H9 (cell line): ENCODE measurements around the gene KIF26B. TPM values are rescaled to one million over a fixed set of nuclear protein-coding genes. Genes with fewer than 3 reads are reported as not detected.

Experiments used
- DNase-seq: peaks from one replicate; pipeline ENCODE4 v3.0.0-alpha.2; 2017
- H2AFZ ChIP-seq: one replicate; pipeline ENCODE4 v1.6.1; 2013; ENCODE audit warnings: mild to moderate bottlenecking, low read length, control low read depth, moderate library complexity
- H2AK5ac ChIP-seq: 2 replicates; pipeline ENCODE4 v1.6.1; 2013; ENCODE audit warnings: low read length, control low read depth, mixed read lengths; ENCODE audit not compliant: insufficient read length
- H2BK120ac ChIP-seq: one replicate; pipeline ENCODE4 v1.6.1; 2013; ENCODE audit warnings: low read depth, mild to moderate bottlenecking, low read length, control low read depth, inconsistent platforms; ENCODE audit not compliant: poor library complexity, severe bottlenecking
- H2BK12ac ChIP-seq: 2 replicates; pipeline ENCODE4 v1.6.1; 2013; ENCODE audit warnings: low read length, control low read depth, mixed read lengths, low read depth; ENCODE audit not compliant: insufficient read length
- H2BK15ac ChIP-seq: 2 replicates; pipeline ENCODE4 v1.6.1; 2013; ENCODE audit warnings: low read depth, low read length, control low read depth
- H2BK20ac ChIP-seq: one replicate; pipeline ENCODE4 v1.6.1; 2013; ENCODE audit warnings: low read depth, mild to moderate bottlenecking, low read length, control low read depth, inconsistent platforms; ENCODE audit not compliant: poor library complexity, severe bottlenecking
- H2BK5ac ChIP-seq: 2 replicates; pipeline ENCODE4 v1.6.1; 2013; ENCODE audit warnings: low read length, control low read depth, mixed read lengths; ENCODE audit not compliant: insufficient read length
- H3K14ac ChIP-seq: 2 replicates; pipeline ENCODE4 v1.6.1; 2013; ENCODE audit warnings: low read length, control low read depth; ENCODE audit not compliant: insufficient read depth
- H3K18ac ChIP-seq: 2 replicates; pipeline ENCODE4 v1.6.1; 2013; ENCODE audit warnings: low read depth, mild to moderate bottlenecking, mixed read lengths, low read length, control low read depth; ENCODE audit not compliant: insufficient read length
- H3K23ac ChIP-seq: 2 replicates; pipeline ENCODE4 v1.6.1; 2013; ENCODE audit warnings: low read length, control low read depth, mixed read lengths, low read depth; ENCODE audit not compliant: insufficient read length
- H3K23me2 ChIP-seq: 2 replicates; pipeline ENCODE4 v1.6.1; 2013; ENCODE audit warnings: low read depth, mild to moderate bottlenecking, mixed read lengths, low read length, control low read depth; ENCODE audit not compliant: insufficient read length, poor library complexity, severe bottlenecking
- H3K27ac ChIP-seq: 2 replicates; pipeline ENCODE4 v1.5.1; 2013; ENCODE audit warnings: low read length, control low read depth, mixed read lengths, low read depth; ENCODE audit not compliant: insufficient read length
- H3K27me3 ChIP-seq: 2 replicates; pipeline ENCODE4 v1.6.1; 2013; ENCODE audit warnings: low read length, control low read depth, inconsistent platforms; ENCODE audit not compliant: insufficient read depth
- H3K4ac ChIP-seq: 2 replicates; pipeline ENCODE4 v1.6.1; 2013; ENCODE audit warnings: low read depth, mild to moderate bottlenecking, control low read depth, inconsistent platforms, low read length, moderate library complexity
- H3K4me1 ChIP-seq: 2 replicates; pipeline ENCODE4 v1.6.1; 2013; ENCODE audit warnings: low read length, control low read depth, inconsistent platforms; ENCODE audit not compliant: insufficient read depth
- H3K4me2 ChIP-seq: 2 replicates; pipeline ENCODE4 v1.6.1; 2013; ENCODE audit warnings: low read length, control low read depth, mixed read lengths; ENCODE audit not compliant: insufficient read length, insufficient read depth
- H3K56ac ChIP-seq: 2 replicates; pipeline ENCODE4 v1.6.1; 2013; ENCODE audit warnings: low read depth, mild to moderate bottlenecking, mixed read lengths, low read length, control low read depth; ENCODE audit not compliant: insufficient read length
- H3K79me1 ChIP-seq: 2 replicates; pipeline ENCODE4 v1.6.1; 2013; ENCODE audit warnings: low read depth, mild to moderate bottlenecking, moderate library complexity, low read length, control low read depth, inconsistent platforms; ENCODE audit not compliant: insufficient read depth, poor library complexity, severe bottlenecking
- H3K79me2 ChIP-seq: 2 replicates; pipeline ENCODE4 v1.6.1; 2013; ENCODE audit warnings: low read length, control low read depth, inconsistent platforms; ENCODE audit not compliant: insufficient read depth
- H3K9ac ChIP-seq: 2 replicates; pipeline ENCODE4 v1.6.1; 2013; ENCODE audit warnings: low read length, control low read depth, mixed read lengths; ENCODE audit not compliant: insufficient read length; ENCODE audit errors: extremely low read depth
- H3K9me3 ChIP-seq: one replicate; pipeline ENCODE4 v1.6.1; 2013; ENCODE audit warnings: low read depth, low read length, inconsistent platforms; ENCODE audit not compliant: control insufficient read depth
- H3T11ph ChIP-seq: one replicate; pipeline ENCODE4 v1.6.1; 2013; ENCODE audit warnings: mild to moderate bottlenecking, low read length, control low read depth, inconsistent platforms
- H4K20me1 ChIP-seq: one replicate; pipeline ENCODE4 v1.6.1; 2013; ENCODE audit not compliant: control insufficient read depth, insufficient read length, insufficient read depth
- H4K5ac ChIP-seq: 2 replicates; pipeline ENCODE4 v1.6.1; 2013; ENCODE audit warnings: low read depth, mild to moderate bottlenecking, mixed read lengths, low read length, control low read depth; ENCODE audit not compliant: insufficient read length
- H4K8ac ChIP-seq: replicated peaks from 2 replicates; pipeline ENCODE4 v1.6.1; 2013; ENCODE audit warnings: low read length, control low read depth, mixed read lengths, low read depth; ENCODE audit not compliant: insufficient read length
- H4K91ac ChIP-seq: 2 replicates; pipeline ENCODE4 v1.6.1; 2013; ENCODE audit warnings: low read depth, mild to moderate bottlenecking, moderate library complexity, mixed read lengths, low read length, control low read depth; ENCODE audit not compliant: insufficient read length
- H3K27ac Mint-ChIP-seq, 3 experiments: 2 replicates in 2 of 3; 3 replicates in 1 of 3; pipeline ENCODE4 v1.8.0; 2020 to 2021; ENCODE audit warnings: mixed read lengths in 3 of 3, mild to moderate bottlenecking in 1 of 3, moderate library complexity in 1 of 3
- H3K27me3 Mint-ChIP-seq: 2 replicates; pipeline ENCODE4 v1.8.0; 2021; ENCODE audit warnings: low read depth, mild to moderate bottlenecking, moderate library complexity, mixed read lengths
- H3K36me3 Mint-ChIP-seq, 3 experiments: 2 replicates in 2 of 3; 3 replicates in 1 of 3; pipeline ENCODE4 v1.8.0; 2020 to 2021; ENCODE audit warnings: low read depth in 3 of 3, mixed read lengths in 3 of 3; ENCODE audit not compliant: insufficient read depth in 1 of 3
- H3K4me1 Mint-ChIP-seq, 2 experiments: 2 replicates each; pipeline ENCODE4 v1.8.0; 2020; ENCODE audit warnings: mixed read lengths in 2 of 2
- H3K4me3 Mint-ChIP-seq, 2 experiments: 2 replicates in 1 of 2; 3 replicates in 1 of 2; pipeline ENCODE4 v1.8.0; 2020 to 2021; ENCODE audit warnings: mild to moderate bottlenecking in 2 of 2, mixed read lengths in 2 of 2, moderate library complexity in 1 of 2
- H3K9me3 Mint-ChIP-seq, 2 experiments: 2 replicates in 1 of 2; 3 replicates in 1 of 2; pipeline ENCODE4 v1.8.0; 2020; ENCODE audit warnings: mild to moderate bottlenecking in 2 of 2, mixed read lengths in 2 of 2, moderate library complexity in 1 of 2
- WGBS: extraction: QIAGEN DNeasy Blood & Tissue Kit; methylation state at CpG from one replicate; pipeline ENCODE4 v1.1.7; 2013; ENCODE audit warnings: missing lambda C conversion rate, low lambda C conversion rate, mixed read lengths; ENCODE audit not compliant: insufficient read length; ENCODE audit errors: extremely low coverage; 5-methylcytosine and 5-hydroxymethylcytosine counted together
- total RNA-seq: library from RNA; stranded (reverse); gene quantifications from 2 replicates; pipeline ENCODE4 v1.2.1, GENCODE V29; 2021
- TF ChIP-seq, protein P1 (sequence below): fragments of 200-600 bp; sonication (generic); conservative IDR thresholded peaks from 3 replicates; pipeline ENCODE4 v1.8.0; 2021; ENCODE audit warnings: antibody characterized with exemption, mild to moderate bottlenecking

Gene KIF26B
- total RNA-seq, 1 experiment from 2014 or later = 0.13 TPM

DNA sequence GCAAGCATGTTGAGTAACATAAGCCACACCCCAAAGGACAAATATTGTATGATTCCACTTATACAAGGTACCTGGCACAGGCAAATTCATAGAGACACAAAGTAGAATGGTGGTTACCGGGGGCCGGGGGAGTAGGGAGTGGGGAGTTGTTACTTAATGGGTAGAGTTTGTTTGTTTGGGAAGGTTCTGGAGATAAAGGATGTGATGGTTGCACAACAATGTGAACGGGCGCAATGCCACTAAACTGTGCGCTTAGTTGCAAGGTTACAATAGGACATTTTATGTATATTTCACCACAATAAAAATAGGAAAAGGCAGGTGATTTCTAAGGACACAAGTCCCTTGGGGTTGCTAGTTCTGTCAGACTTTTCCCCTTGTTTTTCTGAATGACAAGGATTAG, 516.6 kb downstream of the KIF26B start:
- H3K18ac ChIP-seq = no peak overlapping the region
- DNase-seq = no peak
- H2BK15ac ChIP-seq = no peak overlapping the region
- no peak overlapping the region for H3K23ac ChIP-seq
- H3K4ac ChIP-seq = no peak overlapping the region
- Mint-ChIP-seq H3K4me3 (no peak overlapping the region), H3K9me3 (no peaks in the 10 kb centered on the region), H3K4me1 (no peaks in the 10 kb centered on the region; a peak in 1 of 4 replicates), H3K27ac (no peak overlapping the region), H3K36me3 (no peaks in the 10 kb centered on the region), H3K27me3 (no peaks in the 10 kb centered on the region)
- no peak overlapping the region for H4K5ac ChIP-seq
- H4K20me1 ChIP-seq = no peaks in the 10 kb centered on the region
- no peak overlapping the region for H2AK5ac ChIP-seq
- H3K9ac ChIP-seq = no peak overlapping the region
- H4K8ac ChIP-seq = no peak overlapping the region
- H2BK120ac ChIP-seq = no peak overlapping the region
- no peak overlapping the region for H2BK12ac ChIP-seq
- no peak overlapping the region for H2AFZ ChIP-seq
- no CpG with 5 or more reads among the region's 5 CpGs for WGBS
- no peaks in the 10 kb centered on the region for H3K9me3 ChIP-seq
- no peaks in the 10 kb centered on the region for H3K27me3 ChIP-seq
- no peak overlapping the region for H3K56ac ChIP-seq
- H3T11ph ChIP-seq = no peak overlapping the region
- no peak overlapping the region for H2BK20ac ChIP-seq
- TF ChIP-seq, protein P1, sequence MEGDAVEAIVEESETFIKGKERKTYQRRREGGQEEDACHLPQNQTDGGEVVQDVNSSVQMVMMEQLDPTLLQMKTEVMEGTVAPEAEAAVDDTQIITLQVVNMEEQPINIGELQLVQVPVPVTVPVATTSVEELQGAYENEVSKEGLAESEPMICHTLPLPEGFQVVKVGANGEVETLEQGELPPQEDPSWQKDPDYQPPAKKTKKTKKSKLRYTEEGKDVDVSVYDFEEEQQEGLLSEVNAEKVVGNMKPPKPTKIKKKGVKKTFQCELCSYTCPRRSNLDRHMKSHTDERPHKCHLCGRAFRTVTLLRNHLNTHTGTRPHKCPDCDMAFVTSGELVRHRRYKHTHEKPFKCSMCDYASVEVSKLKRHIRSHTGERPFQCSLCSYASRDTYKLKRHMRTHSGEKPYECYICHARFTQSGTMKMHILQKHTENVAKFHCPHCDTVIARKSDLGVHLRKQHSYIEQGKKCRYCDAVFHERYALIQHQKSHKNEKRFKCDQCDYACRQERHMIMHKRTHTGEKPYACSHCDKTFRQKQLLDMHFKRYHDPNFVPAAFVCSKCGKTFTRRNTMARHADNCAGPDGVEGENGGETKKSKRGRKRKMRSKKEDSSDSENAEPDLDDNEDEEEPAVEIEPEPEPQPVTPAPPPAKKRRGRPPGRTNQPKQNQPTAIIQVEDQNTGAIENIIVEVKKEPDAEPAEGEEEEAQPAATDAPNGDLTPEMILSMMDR = no peak
- no peaks in the 10 kb centered on the region for H3K23me2 ChIP-seq
- H3K27ac ChIP-seq = no peak overlapping the region
- no peaks in the 10 kb centered on the region for H3K79me2 ChIP-seq
- H3K79me1 ChIP-seq = no peaks in the 10 kb centered on the region
- H3K4me1 ChIP-seq = no peaks in the 10 kb centered on the region
- no peak overlapping the region for H3K4me2 ChIP-seq
- no peak overlapping the region for H4K91ac ChIP-seq
- H2BK5ac ChIP-seq = no peak overlapping the region
- no peak overlapping the region for H3K14ac ChIP-seq
